GM12878 (cell line): ENCODE measurements around the gene METRNL. TPM values are rescaled to one million over a fixed set of nuclear protein-coding genes. Genes with fewer than 3 reads are reported as not detected.

Experiments used
- ATAC-seq: fragments of 200-7000 bp; cut with Tn5 transposase; 3 replicates; pipeline ENCODE4 v1.9.1; 2020; ENCODE audit warnings: mild to moderate bottlenecking, moderate library complexity
- BruUV-seq: library from RNA; stranded (reverse); fragments of 400-500 nt; replicated peaks from 2 replicates; lab custom pipeline; 2021; lab: Mats Ljungman, UMichigan
- CTCF ChIA-PET: fragments of 300-600 bp; sonication (Branson Sonifier 250); formaldehyde crosslinking; extraction: SDS; loops from one replicate; lab custom pipeline; 2021; ENCODE audit warnings: inconsistent platforms; lab: Yijun Ruan, JAX
- POLR2A ChIA-PET: fragments of 350-600 bp; formaldehyde crosslinking; extraction: SDS; loops from one replicate; lab custom pipeline; 2021; ENCODE audit warnings: inconsistent platforms; lab: Charles Lee
- RAD21 ChIA-PET: fragments of 300-600 bp; sonication (Branson Sonifier 250); formaldehyde crosslinking; loops from one replicate; lab custom pipeline; 2023; ENCODE audit warnings: antibody characterized with exemption; ENCODE audit not compliant: unreplicated experiment; lab: Charles Lee
- SMC1A ChIA-PET: fragments of 300-600 bp; sonication (Branson Sonifier 250); formaldehyde crosslinking; loops from one replicate; lab custom pipeline; 2023; ENCODE audit not compliant: unreplicated experiment, uncharacterized antibody; lab: Charles Lee
- DNase-seq: peaks from one replicate; pipeline ENCODE4 v3.0.0-alpha.2; 2011; ENCODE audit warnings: low read depth, low spot score
- FAIRE-seq: peaks from 3 replicates; lab custom pipeline; 2011; peaks lifted over from hg19 to GRCh38; lab: Jason Lieb, UNC
- H2AFZ ChIP-seq: 2 replicates; pipeline ENCODE4 v1.6.0; 2011; ENCODE audit warnings: low read depth, low read length, control low read depth; ENCODE audit not compliant: control insufficient read depth
- H3K27ac ChIP-seq: 2 replicates; pipeline ENCODE4 v1.5.1; 2011; ENCODE audit warnings: control low read depth; ENCODE audit not compliant: control insufficient read depth, insufficient read depth
- H3K27me3 ChIP-seq, 2 experiments: replicated peaks in 1 of 2; 2 replicates each; pipeline versions ENCODE4 v1.6.0 to v1.6.1; 2011; ENCODE audit warnings: low read length in 1 of 2; ENCODE audit not compliant: control insufficient read depth in 2 of 2, insufficient read depth in 2 of 2
- H3K36me3 ChIP-seq, 2 experiments: 2 replicates each; pipeline ENCODE4 v1.5.1; 2011; ENCODE audit warnings: low read length in 1 of 2; ENCODE audit not compliant: control insufficient read depth in 2 of 2, insufficient read depth in 2 of 2
- H3K4me1 ChIP-seq: 2 replicates; pipeline ENCODE4 v1.6.1; 2011; ENCODE audit warnings: mild to moderate bottlenecking, low read length, moderate library complexity, mixed read lengths; ENCODE audit not compliant: control insufficient read depth, insufficient read depth
- H3K4me2 ChIP-seq: 2 replicates; pipeline ENCODE4 v1.6.0; 2011; ENCODE audit warnings: control low read depth; ENCODE audit not compliant: control insufficient read depth, insufficient read depth
- H3K4me3 ChIP-seq: fragments of 200-600 bp; sonication (generic); 2 replicates; pipeline ENCODE4 v1.5.1; 2016
- H3K79me2 ChIP-seq: 2 replicates; pipeline ENCODE4 v1.6.0; 2011; ENCODE audit warnings: low read length; ENCODE audit not compliant: control insufficient read depth, insufficient read depth
- H3K9ac ChIP-seq: 2 replicates; pipeline ENCODE4 v1.8.0; 2011; ENCODE audit warnings: low read length, control low read depth, mixed read lengths; ENCODE audit not compliant: control insufficient read depth, insufficient read depth
- H3K9me3 ChIP-seq: replicated peaks from 3 replicates; pipeline ENCODE4 v1.5.1; 2011; ENCODE audit warnings: mild to moderate bottlenecking, low read length; ENCODE audit not compliant: control insufficient read depth, insufficient read depth
- H4K20me1 ChIP-seq: 2 replicates; pipeline ENCODE4 v1.6.0; 2011; ENCODE audit not compliant: control insufficient read depth, insufficient read depth
- EP300 ChIP-seq, 2 experiments: fragments of 150-350 bp in 1 of 2; IDR thresholded peaks; 2 replicates each; pipeline ENCODE4 v1.6.1; 2011 to 2012; ENCODE audit warnings: low read depth in 2 of 2, low read length in 2 of 2, borderline replicate concordance in 1 of 2, improper control_type of control experiment in 1 of 2, inconsistent platforms in 1 of 2; ENCODE audit not compliant: control insufficient read depth in 1 of 2
- EZH2 ChIP-seq: IDR thresholded peaks from 2 replicates; pipeline ENCODE4 v1.6.1; 2012; ENCODE audit warnings: low read depth, mild to moderate bottlenecking, control low read depth, inconsistent platforms, low read length, borderline replicate concordance; ENCODE audit not compliant: control insufficient read depth
- GATAD2B ChIP-seq: fragments of 450-650 bp; conservative IDR thresholded peaks from 2 replicates; pipeline ENCODE4 v1.6.1; 2017; ENCODE audit warnings: low read depth, mild to moderate bottlenecking, moderate library complexity
- HDAC2 ChIP-seq: fragments of 200-600 bp; sonication (generic); IDR thresholded peaks from 2 replicates; pipeline ENCODE4 v1.6.1; 2017
- KDM1A ChIP-seq: fragments of 200-600 bp; sonication (generic); IDR thresholded peaks from 2 replicates; pipeline ENCODE4 v1.6.1; 2016; ENCODE audit warnings: borderline replicate concordance
- MTA2 ChIP-seq: fragments of 450-650 bp; IDR thresholded peaks from 2 replicates; pipeline ENCODE4 v1.6.1; 2016; ENCODE audit warnings: low read depth, mild to moderate bottlenecking, moderate library complexity
- MTA3 ChIP-seq: IDR thresholded peaks from 2 replicates; pipeline ENCODE4 v1.6.1; 2012; ENCODE audit warnings: low read length, inconsistent platforms, borderline replicate concordance
- NFIC ChIP-seq: IDR thresholded peaks from 2 replicates; pipeline ENCODE4 v1.6.1; 2012; ENCODE audit warnings: low read depth, mild to moderate bottlenecking, inconsistent platforms, low read length, moderate library complexity
- NFYB ChIP-seq: IDR thresholded peaks from 2 replicates; pipeline ENCODE4 v1.6.1; 2011; ENCODE audit warnings: low read depth, mild to moderate bottlenecking, low read length, improper control_type of control experiment, moderate library complexity; ENCODE audit not compliant: insufficient read depth
- NR2C1 ChIP-seq: fragments of 450-650 bp; IDR thresholded peaks from 2 replicates; pipeline ENCODE4 v1.6.1; 2017; ENCODE audit warnings: antibody characterized with exemption, mild to moderate bottlenecking, moderate library complexity
- POLR2AphosphoS5 ChIP-seq: IDR thresholded peaks from 2 replicates; pipeline ENCODE4 v1.6.1; 2011; ENCODE audit warnings: mild to moderate bottlenecking, low read length, inconsistent platforms
- RFX5 ChIP-seq: IDR thresholded peaks from 2 replicates; pipeline ENCODE4 v1.6.1; 2011; ENCODE audit warnings: low read depth, low read length, improper control_type of control experiment
- SMC3 ChIP-seq: IDR thresholded peaks from 2 replicates; pipeline ENCODE4 v1.6.1; 2011; ENCODE audit warnings: low read length, improper control_type of control experiment, borderline replicate concordance
- SUZ12 ChIP-seq: fragments of 200-600 bp; sonication (generic); IDR thresholded peaks from one replicate; pipeline ENCODE4 v1.6.1; 2018; ENCODE audit warnings: antibody characterized with exemption, mild to moderate bottlenecking; ENCODE audit not compliant: unreplicated experiment
- TARDBP ChIP-seq: IDR thresholded peaks from 2 replicates; pipeline ENCODE4 v1.6.1; 2016; ENCODE audit warnings: borderline replicate concordance
- WGBS: methylation state at CpG from one replicate; pipeline ENCODE4 v1.1.6; 2016; ENCODE audit warnings: low lambda C conversion rate; ENCODE audit not compliant: insufficient replicate concordance, insufficient coverage; ENCODE audit errors: missing lambda C conversion rate; 5-methylcytosine and 5-hydroxymethylcytosine counted together
- in situ Hi-C: fragments of 300-500 bp; cut with MboI; formaldehyde crosslinking; loops from 9 replicates; pipeline ENCODE4 v1.14.3; 2018; ENCODE audit warnings: mixed read lengths
- intact Hi-C: fragments of 100-400 bp; cut with micrococcal nuclease; formaldehyde crosslinking; loops from one replicate; pipeline ENCODE4 v1.14.2; 2022; ENCODE audit not compliant: unreplicated experiment
- polyA plus RNA-seq, 11 experiments: library from polyadenylated mRNA; depleted of rRNA in 4 of 11; unstranded in 6 of 11; stranded (reverse) in 5 of 11; fragments of >200 nt; fragmentation: Nextera tagmentation in 4 of 11; fragmentation: Illumina TruSeq in 1 of 11; extraction: Ambion mirVana in 4 of 11; extraction: Trizol in 1 of 11; gene quantifications; 1 replicate in 1 of 11; 2 replicates in 10 of 11; pipeline versions ENCODE4 v1.2.1 to v1.2.3, GENCODE V29; 2011 to 2016; ENCODE audit warnings: inconsistent platforms in 2 of 11, missing spikeins in 2 of 11, low read depth in 1 of 11
- total RNA-seq, 4 experiments: library from RNA; depleted of rRNA in 3 of 4; stranded (reverse); fragments of >200 nt in 3 of 4; fragmentation: Illumina TruSeq in 1 of 4; extraction: Trizol in 1 of 4; gene quantifications; 2 replicates each; pipeline versions ENCODE4 v1.2.1 to v1.2.3, GENCODE V29; 2013 to 2021
- TF ChIP-seq, protein P1 (sequence below): IDR thresholded peaks from 2 replicates; pipeline ENCODE4 v1.6.1; 2011; ENCODE audit warnings: low read depth, mild to moderate bottlenecking, low read length, moderate library complexity, borderline replicate concordance; ENCODE audit errors: extremely low read depth
- TF ChIP-seq, protein P2 (sequence below): IDR thresholded peaks from 2 replicates; pipeline ENCODE4 v1.6.1; 2012; ENCODE audit warnings: low read length, inconsistent platforms
- TF ChIP-seq, protein P3 (sequence below): fragments of 450-650 bp; IDR thresholded peaks from 2 replicates; pipeline ENCODE4 v1.6.1; 2017; ENCODE audit warnings: mild to moderate bottlenecking

METRNL gene
- total and polyA plus RNA-seq, 10 of the 15 experiments (the other 5 are each of a cell fraction or from before 2014, with no cell fraction given): 0.05 to 3.7 (median 0.48) TPM; not detected in 2

- ATAC-seq: no peak
- H4K20me1 ChIP-seq: no peaks in the 10 kb centered on the region
- no peak overlapping the region for H3K27ac ChIP-seq
- in situ Hi-C loops (no loop called here), intact Hi-C loops (no loop called here)
- no peak overlapping the region for H2AFZ ChIP-seq
- ChIA-PET SMC1A (no interaction called here), CTCF (interaction anchor here (0.9 kb wide), 1 partner anchor 103 kb away, joined by 3 read pairs; no protein-coding TSS in a partner anchor), RAD21 (no interaction called here), POLR2A (no interaction called here)
- no TSS peak for BruUV-seq
- no peaks in the 10 kb centered on the region for H3K36me3 ChIP-seq
- no peak overlapping the region for H3K4me2 ChIP-seq
- no peaks in the 10 kb centered on the region; the same call in 1 of the 2 replicates for H3K4me1 ChIP-seq
- 25% methylated on average over 16 of the region's 16 CpGs for WGBS
- no peaks in the 10 kb centered on the region for H3K27me3 ChIP-seq
- no peaks in the 10 kb centered on the region for H3K9me3 ChIP-seq
- H3K9ac ChIP-seq: no peak overlapping the region
- no peak overlapping the region for H3K4me3 ChIP-seq
- no peak for DNase-seq
- TF ChIP-seq EP300 (IDR thresholded peaks at IDR 0.05; ENCODE audit: borderline replicate concordance in 1 of 2, control insufficient read depth in 1 of 2, low read depth in 2 of 2, low read length in 2 of 2) (no peak), POLR2AphosphoS5 (no peak), NFIC (no peak), MTA3 (no peak), KDM1A (no peak), RFX5 (no peak), NFYB (no peak), SUZ12 (no peak), NR2C1 (no peak), SMC3 (no peak), GATAD2B (no peak), MTA2 (no peak), EZH2 (no peak), HDAC2 (no peak), TARDBP (no peak)
- TF ChIP-seq, protein P1, sequence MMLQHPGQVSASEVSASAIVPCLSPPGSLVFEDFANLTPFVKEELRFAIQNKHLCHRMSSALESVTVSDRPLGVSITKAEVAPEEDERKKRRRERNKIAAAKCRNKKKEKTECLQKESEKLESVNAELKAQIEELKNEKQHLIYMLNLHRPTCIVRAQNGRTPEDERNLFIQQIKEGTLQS: no peak
- TF ChIP-seq, protein P2, sequence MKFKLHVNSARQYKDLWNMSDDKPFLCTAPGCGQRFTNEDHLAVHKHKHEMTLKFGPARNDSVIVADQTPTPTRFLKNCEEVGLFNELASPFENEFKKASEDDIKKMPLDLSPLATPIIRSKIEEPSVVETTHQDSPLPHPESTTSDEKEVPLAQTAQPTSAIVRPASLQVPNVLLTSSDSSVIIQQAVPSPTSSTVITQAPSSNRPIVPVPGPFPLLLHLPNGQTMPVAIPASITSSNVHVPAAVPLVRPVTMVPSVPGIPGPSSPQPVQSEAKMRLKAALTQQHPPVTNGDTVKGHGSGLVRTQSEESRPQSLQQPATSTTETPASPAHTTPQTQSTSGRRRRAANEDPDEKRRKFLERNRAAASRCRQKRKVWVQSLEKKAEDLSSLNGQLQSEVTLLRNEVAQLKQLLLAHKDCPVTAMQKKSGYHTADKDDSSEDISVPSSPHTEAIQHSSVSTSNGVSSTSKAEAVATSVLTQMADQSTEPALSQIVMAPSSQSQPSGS: no peak
- TF ChIP-seq, protein P3, sequence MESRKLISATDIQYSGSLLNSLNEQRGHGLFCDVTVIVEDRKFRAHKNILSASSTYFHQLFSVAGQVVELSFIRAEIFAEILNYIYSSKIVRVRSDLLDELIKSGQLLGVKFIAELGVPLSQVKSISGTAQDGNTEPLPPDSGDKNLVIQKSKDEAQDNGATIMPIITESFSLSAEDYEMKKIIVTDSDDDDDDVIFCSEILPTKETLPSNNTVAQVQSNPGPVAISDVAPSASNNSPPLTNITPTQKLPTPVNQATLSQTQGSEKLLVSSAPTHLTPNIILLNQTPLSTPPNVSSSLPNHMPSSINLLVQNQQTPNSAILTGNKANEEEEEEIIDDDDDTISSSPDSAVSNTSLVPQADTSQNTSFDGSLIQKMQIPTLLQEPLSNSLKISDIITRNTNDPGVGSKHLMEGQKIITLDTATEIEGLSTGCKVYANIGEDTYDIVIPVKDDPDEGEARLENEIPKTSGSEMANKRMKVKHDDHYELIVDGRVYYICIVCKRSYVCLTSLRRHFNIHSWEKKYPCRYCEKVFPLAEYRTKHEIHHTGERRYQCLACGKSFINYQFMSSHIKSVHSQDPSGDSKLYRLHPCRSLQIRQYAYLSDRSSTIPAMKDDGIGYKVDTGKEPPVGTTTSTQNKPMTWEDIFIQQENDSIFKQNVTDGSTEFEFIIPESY: no peak
- no peak for FAIRE-seq
- H3K79me2 ChIP-seq: no peaks in the 10 kb centered on the region
Measured at GRCh38 chr17:83055911-83056582, 23.4 kb upstream of the METRNL start.
